NCI-H82 treated with DMSO at 0.1 percent for 48 hours (cell line): ENCODE measurements around the gene UBTD1.
"Not testable (repeated sequence)": the region's sequence is repeated elsewhere in the genome, so short reads cannot be mapped to it uniquely, and the experiment has no call there.

Experiments
- DNase-seq: peaks from one replicate; lab custom pipeline; 2025; ENCODE audit not compliant: unreplicated experiment; lab: John Stamatoyannopoulos, UW

Gene UBTD1

DNA sequence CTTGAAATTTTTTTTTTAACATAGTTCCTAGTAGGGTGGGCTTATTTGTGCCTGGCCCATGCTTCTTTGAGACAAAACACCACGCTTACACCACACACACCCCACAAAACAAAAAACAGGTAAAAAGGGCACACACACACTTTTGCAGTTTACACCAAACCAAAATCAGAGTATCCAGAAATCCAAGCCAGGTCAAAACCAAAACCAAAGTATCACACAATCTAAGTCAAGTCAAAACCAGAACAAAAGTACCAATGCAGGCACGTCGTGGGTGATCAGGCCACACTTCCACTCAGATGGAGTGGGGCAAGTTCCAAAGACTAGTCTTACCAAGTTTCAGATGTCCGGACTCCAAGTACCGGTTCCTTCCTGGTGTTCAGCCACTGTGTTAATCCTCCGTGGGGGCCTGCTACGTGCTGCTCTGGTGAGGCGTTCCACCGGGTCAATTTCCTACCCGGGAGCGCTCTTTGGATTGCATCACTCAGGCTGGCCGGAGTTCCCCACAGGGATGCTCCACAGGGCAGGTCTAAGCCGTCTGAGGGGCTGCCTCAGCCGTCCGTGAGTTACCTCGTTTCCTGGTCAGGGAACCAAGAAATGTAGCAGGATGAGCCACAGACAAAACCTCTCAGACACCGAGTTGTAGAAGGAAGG is 62.1 kb downstream of the UBTD1 start:
- not testable (repeated sequence) for DNase-seq

DNA sequence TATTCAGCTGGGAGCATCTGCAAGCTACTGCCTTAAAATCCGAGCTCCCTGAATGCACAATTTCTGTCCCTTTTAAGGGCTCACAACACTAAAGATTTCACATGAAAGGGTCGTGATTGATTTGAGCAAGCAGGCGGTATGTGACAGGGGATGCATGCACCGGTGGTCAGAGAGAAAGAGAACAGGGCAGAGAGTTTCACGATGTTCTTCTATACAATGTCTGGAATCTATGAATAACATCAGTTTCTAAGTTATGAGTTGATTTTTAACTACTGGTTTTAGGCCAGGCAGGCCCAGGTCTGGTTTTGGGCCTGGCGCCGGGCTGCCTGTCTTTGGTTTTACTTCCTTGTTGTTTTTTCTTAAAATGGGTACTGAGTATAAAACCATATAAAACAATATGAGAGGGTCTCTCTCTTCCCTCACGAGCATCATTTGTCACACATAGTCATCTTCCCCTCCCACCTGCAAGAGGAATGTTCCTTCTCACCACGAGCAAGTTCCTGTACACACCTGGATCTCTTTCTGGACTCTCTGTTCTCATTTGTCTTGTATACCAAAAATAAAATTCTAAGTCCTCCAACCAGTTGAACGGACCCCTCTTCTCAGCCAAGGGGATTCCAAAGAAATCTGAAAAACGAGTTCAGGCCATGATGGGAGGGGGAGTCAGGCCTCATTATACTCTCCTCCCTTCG is 62.8 kb downstream of the UBTD1 start:
- DNase-seq = not testable (repeated sequence)

DNA sequence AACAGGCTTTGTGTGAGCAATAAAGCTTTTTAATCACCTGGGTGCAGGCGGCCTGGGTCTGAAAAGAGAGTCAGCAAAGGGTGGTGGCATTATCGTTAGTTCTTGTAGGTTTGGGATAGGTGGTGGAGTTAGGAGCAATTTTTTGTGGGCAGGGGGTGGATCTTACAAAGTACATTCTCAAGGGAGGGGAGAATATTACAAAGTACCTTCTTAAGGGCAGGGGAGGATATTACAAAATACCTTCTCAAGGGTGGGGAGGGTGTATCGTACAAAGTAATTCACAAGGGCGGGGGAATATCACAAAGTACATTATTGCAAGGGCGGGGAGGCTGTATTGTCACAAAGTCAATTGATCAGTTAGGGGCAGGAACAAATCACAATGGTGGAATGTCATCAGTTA is 63.6 kb downstream of the UBTD1 start:
- not testable (repeated sequence) for DNase-seq

DNA sequence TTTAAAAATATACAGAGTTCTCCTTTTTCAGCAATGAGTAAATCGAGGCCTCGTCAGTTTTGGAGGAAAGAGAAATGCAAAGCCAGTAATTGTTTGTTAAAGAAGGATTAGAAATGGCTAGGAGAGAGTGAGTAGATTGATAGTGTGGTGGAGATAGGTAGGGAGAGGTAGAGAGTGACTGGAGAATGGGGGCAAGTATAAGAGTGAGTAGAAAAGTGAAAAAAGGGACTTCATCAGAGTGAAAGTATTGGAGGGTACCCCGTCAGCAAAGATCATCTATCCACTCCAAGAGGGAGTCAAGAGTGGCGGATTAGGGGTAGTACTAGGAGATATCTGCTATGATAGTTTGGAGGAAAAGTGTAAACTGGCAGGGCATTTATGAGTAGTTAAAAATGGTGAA is 64.6 kb downstream of the UBTD1 start:
- no peak for DNase-seq

DNA sequence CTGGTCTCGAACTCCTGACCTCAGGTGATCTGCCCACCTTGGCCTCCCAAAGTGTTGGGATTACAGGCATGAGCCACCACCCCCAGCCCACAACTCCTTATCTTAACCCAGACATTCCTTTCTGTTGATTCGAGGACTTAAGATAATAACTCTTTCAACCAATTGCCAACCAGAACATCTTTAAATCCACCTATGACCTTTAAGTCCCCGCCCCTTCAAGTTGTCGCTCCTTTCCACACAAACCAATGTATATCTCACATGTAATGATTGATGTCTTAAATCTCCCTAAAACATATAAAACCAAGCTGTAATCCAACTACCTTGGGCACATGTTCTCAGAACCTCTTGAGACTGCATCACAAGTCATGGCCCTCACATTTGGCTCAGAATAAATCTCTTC is 66.1 kb downstream of the UBTD1 start:
- DNase-seq = no peak

DNA sequence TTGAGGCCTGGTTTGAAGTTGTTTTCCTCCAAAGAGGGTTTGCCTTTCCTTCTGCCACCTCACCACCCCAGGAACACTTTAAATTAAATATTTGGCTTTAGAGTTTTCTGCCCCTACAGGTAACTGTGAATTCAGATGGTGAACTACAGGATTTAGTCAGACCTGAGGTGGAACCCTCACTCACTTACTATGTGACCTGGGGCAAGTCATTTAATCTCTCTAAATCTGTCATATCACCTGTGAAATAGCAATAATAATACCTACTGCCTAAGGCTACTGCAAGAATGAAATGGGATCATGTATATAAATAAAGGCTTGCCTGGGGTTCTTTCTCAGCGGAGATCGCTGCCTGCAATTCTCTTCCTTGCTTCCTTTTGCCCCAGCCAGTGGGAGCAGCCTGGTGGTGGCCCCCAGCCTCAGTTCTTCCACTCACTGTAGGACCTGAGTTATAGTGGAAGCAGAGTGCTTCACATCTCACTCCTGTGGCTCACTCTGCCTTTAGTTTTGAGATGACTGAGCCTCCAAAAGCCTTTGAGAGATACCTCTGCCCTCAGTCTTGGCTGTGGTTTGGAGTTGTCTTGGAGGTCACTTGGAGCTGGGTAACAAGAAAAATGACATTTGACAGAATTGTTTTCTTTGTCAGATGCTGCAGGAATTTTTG is 67.7 kb downstream of the UBTD1 start:
- no peak for DNase-seq

DNA sequence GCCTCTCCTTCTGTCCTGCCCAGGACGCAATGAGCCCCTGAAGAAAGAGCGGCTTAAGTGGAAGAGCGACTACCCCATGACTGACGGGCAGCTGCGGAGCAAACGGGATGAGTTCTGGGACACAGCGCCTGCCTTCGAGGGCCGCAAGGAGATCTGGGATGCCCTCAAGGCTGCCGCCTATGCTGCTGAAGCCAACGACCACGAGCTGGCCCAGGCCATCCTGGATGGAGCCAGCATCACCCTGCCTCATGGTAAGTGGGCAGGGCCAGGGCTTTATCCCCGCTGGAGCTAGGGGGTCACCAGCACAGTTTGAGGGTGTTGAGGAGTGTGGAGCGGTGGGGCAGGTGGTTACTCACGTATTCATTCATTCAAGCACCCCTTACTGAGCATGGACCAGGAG is 69.2 kb downstream of the UBTD1 start:
- DNase-seq = no peak

DNA sequence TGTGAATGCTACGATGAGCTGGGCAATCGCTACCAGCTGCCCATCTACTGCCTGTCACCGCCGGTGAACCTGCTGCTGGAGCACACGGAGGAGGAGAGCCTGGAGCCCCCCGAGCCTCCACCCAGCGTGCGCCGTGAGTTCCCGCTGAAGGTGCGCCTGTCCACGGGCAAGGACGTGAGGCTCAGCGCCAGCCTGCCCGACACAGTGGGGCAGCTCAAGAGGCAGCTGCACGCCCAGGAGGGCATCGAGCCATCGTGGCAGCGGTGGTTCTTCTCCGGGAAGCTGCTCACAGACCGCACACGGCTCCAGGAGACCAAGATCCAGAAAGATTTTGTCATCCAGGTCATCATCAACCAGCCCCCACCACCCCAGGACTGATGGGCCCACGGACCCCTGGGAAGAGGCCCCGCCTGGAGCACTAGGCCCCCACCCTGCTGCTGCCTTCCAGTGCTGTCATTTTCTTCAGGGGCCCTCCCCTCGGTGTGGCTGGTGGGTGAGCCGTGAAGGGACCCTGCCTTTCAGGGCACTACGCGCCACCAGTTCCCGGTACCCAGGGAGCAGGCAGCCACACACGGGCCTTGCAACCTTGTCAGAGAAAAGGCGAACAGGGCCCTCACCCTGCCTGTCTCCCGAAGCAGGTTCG is 71.5 kb downstream of the UBTD1 start:
- no peak for DNase-seq

DNA sequence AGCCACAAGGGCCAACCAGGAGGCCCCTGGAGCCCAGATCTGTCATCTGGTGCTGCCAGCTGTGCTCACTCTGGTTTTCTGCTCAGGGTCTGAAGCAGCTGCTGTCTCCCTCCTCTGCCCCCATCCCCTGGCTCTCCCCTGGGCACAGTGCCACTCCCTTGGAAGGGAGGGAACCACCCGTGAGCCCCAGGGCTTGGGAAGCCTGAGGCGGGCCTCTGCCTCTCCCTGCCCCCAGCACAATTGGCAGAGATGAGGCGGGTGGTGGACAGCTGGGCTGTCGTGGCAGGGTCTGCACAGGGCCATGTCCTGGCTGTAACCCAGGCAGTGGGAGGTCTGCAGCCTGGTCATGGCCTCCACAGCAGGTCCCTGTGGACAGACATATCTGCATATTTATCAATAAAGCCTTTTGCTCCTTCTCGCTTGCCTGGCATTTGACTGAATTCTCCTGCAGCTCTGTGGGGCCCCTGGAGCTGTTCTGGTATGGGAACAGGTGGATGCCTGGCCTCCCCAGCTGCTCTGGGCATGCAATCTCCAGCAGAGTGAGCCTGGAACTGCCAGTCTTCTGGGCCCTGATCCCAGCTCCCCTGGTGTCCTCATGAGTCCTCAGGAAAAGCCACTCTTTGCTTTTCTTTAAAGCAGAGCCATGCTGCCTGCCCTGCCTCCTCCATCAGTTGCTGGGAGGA is 72.2 kb downstream of the UBTD1 start:
- DNase-seq = no peak

DNA sequence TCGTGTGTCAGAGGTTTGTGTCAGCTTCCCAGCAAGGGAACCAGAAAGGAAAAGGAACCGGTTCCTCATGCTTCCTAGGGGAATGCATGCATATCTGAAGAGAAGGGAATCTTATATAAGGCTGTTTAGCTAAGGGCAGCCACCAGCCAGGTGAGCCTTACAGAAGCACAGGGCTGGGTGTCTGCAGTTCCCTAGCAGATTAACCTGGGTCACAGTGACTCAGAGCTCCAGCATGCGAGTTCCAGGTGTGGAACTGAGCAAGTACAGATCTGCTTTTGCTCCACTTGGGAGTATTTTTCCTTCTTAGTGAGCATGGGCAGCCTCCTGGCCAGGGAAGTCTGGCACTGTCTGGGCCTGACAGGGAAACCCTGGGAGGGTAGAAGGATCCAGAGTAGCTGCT is 72.9 kb downstream of the UBTD1 start:
- no peak for DNase-seq

DNA sequence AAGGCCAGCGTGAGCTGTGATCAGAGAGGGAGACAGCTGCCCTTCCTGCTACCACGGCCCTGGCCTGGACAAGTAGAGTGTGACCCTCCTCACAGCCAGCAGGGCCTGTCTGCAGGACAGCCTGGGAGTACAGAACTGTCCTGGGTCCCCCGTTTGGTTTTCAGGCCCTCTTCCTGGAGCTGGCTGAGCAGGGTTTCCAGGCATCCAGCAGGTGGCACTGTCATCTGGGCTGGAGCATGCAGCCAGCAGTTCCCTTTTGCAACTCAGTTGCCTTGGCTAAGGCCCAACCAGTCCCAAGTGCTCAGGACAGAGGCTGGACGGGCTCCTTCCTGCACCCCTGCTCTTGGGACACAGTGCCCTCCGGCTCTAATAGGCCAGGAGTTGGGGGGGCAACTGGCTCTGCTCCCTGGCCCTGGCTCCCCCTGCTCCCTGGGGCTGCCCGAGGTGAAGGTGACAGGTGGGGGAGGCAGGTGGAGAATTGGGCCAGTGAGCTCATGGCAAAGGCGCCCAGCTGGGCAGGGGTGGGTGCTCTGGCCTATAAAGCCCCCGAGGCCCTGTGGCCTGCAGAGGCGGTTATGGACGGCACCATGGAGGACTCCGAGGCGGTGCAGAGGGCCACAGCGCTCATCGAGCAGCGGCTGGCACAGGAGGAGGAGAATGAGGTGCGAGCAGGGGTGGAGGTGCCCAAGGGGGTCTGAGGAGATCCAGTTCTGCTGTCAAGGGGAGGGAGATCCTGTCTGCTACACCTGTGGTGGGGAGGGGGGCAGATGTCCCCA is 73.7 kb downstream of the UBTD1 start, which contains the start of gene ANKRD2:
TSS of gene ANKRD2 (plus strand) at position 566 of the 776 bp plus-strand sequence. CDS start at position 576, 10 bp downstream.
- no peak for DNase-seq

DNA sequence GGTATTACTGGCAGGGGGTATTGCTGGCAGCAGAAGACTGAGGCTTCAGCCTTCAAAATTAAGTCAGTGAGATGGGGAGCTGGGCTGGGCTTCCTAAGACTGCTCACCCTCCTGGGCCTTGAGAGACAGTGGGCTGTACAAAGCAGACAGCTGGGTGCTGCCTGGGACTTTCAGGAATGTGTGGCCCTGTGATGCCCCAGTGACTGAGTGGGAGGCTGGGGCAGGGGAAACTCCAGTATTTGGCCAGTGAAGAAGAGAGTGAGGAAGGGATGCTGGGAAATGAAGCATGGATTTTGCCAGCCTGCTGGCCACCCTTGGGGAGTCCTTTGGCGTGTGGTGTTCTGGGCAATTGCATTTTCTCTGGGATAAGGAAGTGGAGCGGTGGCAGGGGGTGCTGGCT is 74.3 kb downstream of the UBTD1 start:
- DNase-seq = no peak

DNA sequence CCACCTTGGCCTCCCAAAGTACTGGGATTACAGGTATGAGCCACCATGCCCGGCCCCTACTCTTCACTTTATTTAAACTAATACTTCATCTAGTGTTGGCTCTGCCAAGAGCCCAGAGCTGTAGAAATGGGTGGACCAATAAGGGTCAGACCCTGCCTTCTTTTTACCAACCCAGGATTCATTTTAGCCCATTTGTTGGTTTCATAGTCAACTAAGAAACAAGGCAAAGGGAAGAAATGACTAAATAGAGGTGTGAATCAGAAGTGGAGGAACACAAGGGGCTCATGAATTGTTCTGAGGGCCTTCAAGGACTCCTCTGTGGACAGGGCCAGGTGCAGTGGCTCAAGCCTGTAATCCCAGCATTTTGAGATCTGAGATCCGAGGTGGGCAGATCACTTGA is 74.9 kb downstream of the UBTD1 start:
- DNase-seq = no peak

DNA sequence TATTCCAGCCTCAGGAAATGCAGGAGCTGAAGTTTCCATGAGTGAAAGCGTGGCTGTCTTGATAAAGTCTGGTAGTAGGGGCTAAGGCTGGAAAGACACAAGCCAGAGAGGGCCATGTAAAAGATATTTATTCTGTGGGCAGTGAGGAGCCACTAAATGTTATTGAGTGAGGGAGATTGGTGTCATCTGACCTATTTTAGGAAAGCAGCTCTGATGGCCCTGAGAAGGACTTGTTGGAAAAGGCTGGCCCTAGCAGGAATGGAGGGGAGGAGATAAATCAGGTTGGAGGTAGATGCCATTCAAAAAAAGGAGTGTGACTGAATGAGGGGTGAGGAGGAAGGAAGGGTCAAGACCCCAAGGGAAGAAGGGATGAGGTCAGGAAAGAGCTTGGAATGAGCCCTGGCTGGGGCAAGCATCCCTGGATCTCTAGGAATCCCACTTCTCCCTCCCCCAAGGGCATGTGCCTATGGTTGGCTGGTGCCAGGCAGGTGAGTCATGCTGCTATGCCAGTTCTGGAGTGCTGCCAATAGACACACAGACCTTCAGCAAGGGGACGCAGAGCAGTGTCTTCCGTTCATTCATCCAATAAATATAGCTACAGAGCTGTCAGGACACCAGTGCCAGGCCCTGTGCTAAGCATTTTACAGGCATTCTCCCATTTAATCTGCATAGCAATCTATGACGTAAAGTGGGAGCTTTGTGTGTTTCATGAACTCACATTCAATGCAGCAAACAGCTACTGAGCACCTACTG is 75.8 kb downstream of the UBTD1 start:
- no peak for DNase-seq

DNA sequence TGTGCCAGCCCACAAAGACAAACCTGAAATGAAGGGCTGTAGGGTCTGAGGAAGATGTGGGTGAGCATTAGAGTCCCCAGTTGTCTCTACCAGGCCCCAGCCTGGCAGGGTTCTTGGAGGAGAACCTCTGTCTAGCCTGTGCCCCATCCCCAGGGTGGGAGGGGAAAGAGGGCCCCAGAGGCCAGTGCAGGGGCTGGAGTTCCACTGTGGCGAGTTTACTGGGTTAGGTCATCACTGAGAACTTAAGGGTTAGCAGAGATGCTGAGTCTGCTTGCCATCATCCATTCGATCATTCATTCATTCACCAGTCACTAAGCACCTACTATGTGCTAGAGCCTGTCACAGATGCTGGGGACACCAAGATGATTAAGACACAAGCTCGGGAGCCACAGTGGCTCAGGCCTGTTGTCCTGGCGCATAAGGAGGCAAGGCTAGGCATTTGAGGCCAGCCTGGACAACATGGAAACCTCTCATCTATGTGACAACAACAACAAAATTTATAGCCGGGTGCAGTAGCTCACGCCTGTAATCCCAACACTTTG is 76.5 kb downstream of the UBTD1 start:
- no peak for DNase-seq

DNA sequence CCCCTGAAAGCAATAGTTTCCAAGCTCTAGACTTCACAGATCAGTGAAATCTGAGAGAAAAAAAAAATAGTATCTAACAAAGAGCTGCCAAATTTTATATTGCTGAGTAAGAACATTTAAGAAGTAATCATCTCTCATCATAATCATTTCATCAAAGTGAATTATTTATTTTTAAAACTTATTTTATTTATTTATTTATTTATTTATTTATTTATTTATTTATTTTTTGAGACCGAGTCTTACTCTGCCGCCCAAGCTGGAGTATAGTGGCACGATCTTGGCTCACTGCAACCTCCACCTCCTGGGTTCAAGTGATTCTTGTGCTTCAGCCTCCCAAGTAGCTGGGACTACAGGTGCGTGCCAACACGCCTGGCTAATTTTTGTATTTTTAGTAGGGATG is 77.8 kb downstream of the UBTD1 start:
- DNase-seq = not testable (repeated sequence)

DNA sequence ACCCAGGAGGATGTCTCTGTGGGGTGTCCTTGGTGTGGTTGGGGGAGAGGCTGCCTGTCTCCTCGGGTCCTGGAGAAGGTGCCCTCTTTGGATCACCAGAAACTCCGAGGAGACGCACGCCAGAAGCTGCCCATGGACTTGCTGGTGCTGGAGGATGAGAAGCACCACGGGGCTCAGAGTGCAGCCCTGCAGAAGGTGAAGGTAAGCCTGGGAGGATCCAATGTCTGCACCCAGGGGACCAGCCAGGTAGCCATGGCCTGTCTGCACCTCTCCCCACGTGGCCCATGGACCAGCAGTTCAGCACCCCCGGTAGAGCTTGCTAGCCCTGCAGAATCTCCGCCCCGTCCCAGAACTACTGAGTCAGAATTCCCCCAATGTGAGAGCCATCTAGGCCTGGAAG is 79.0 kb downstream of the UBTD1 start:
- no peak for DNase-seq

DNA sequence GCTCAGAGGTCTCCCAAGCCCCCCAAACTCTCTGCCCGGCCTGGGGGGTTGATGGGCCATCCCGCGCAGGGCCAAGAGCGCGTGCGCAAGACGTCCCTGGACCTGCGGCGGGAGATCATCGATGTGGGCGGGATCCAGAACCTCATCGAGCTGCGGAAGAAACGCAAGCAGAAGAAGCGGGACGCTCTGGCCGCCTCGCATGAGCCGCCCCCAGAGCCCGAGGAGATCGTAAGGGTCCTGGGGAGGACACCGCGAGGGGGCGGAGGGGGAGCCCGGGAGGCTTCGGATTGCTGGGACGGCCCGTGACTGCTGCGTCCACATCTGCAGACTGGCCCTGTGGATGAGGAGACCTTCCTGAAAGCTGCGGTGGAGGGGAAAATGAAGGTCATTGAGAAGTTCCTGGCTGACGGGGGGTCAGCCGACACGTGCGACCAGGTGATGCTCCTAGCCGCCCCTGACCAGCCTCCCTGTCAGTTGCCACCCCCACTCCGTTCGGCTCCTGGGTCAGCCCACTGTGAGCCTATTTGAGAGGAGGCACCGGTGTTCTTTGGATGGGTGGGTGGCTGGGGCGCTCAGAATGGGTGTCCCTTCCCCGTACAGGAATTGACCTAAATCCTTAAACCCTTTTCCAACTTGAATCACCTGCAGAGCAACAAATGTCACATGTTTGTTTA is 79.6 kb downstream of the UBTD1 start:
- no peak for DNase-seq
